ENCODE measurements around the gene ZKSCAN5. TPM values are rescaled to one million over a fixed set of nuclear protein-coding genes. Genes with fewer than 3 reads are reported as not detected.

The ZKSCAN5 gene
- polyA plus RNA-seq, 3 donors: 1.6 to 2.9 (median 2.2) TPM

GRCh38 chr7:99499721-99500636 lies 4.5 kb upstream of the ZKSCAN5 start, which contains the start of gene ZNF394:
ZNF394 (minus strand) TSS chr7:99500281; CDS start chr7:99500093, 188 bp downstream.
- H3K4me3 Mint-ChIP-seq: peak within 1 kb of the TSS; percentile 99 to 100

More at GRCh38 chr7:99499721-99500636, 4.5 kb upstream of the ZKSCAN5 start, which contains the start of gene ZNF394:
- TF ChIP-seq CTCF (IDR thresholded peaks at IDR 0.05): no peak
- H3K27me3 ChIP-seq (ENCODE audit: control insufficient read depth in 2 of 2, insufficient read depth in 2 of 2, low read length in 2 of 2): no peaks in the 10 kb centered on the region
- H3K79me2 ChIP-seq (ENCODE audit: insufficient read depth, low read length): peaks cover 67% of the 10 kb centered on the region
- Mint-ChIP-seq H3K4me1 (peaks cover 23% of the 10 kb centered on the region), H3K27ac (peak within 1 kb of the TSS; percentile 97 to 100 (median 99)), H3K9me3 (peaks cover 5 to 13% (median 7%) of the 10 kb centered on the region in 7 donors), H3K27me3 (ENCODE audit: low read depth in 3 of 3) (no peaks in the 10 kb centered on the region), H3K36me3 (peaks cover 18 to 32% of the 10 kb centered on the region in 2 donors)
- peaks cover 21 to 32% of the 10 kb centered on the region in 2 donors for H3K36me3 ChIP-seq (replicated peaks in 1 of 2; ENCODE audit: control insufficient read depth in 1 of 2, insufficient read depth in 2 of 2, low read length in 2 of 2)
- peak within 1 kb of the TSS; percentile 91 for H3K4me2 ChIP-seq (replicated peaks; ENCODE audit: extremely low read depth, low read length, poor library complexity, severe bottlenecking)
- peak within 1 kb of the TSS; percentile 100 for H3K27ac ChIP-seq (ENCODE audit: low read depth in 1 of 2, low read length in 2 of 2)
- intact Hi-C loops (cut with micrococcal nuclease): loop anchor here in 1 of 2 donors (2.0 to 10.0 kb wide), 3 partner anchors 27 to 117 kb away; partner anchors contain the start of genes BUD31, PDAP1, ZNF789 and ZSCAN25
- H3K9ac ChIP-seq (ENCODE audit: insufficient read depth, low read length, poor library complexity, severe bottlenecking): peak within 1 kb of the TSS; percentile 97
- peaks cover 36% of the 10 kb centered on the region for H4K20me1 ChIP-seq (ENCODE audit: insufficient read depth, low read length)
- H2AFZ ChIP-seq (ENCODE audit: insufficient read depth, low read depth, low read length, poor library complexity, severe bottlenecking): peak within 1 kb of the TSS; percentile 72
- peaks cover 29 to 34% of the 10 kb centered on the region in 2 donors for H3K4me1 ChIP-seq (ENCODE audit: control insufficient read depth in 1 of 2, insufficient read depth in 2 of 2, low read length in 2 of 2)
- DNase-seq: peak; percentile 87 to 89 (median 89)
- H3K4me3 ChIP-seq (replicated peaks in 1 of 3; ENCODE audit: low read depth in 2 of 3, low read length in 3 of 3): peak within 1 kb of the TSS; percentile 71 to 100 (median 99)
- under 1% methylated on average over 59 of the region's 68 CpGs for WGBS (ENCODE audit: insufficient coverage)
- H3K9me3 ChIP-seq (replicated peaks in 1 of 2; ENCODE audit: control insufficient read depth in 1 of 2, insufficient read depth in 1 of 2, low read length in 2 of 2): peaks cover under 1 to 10% of the 10 kb centered on the region in 2 donors

Data from CD14-positive monocyte (primary cell).